Neural cell (in vitro differentiated cells): ENCODE measurements around the gene CYP2W1.

Source experiments
- POLR2AphosphoS5 ChIP-seq: IDR thresholded peaks from 2 replicates; pipeline ENCODE4 v1.6.1; 2012
- TF ChIP-seq, protein P1 (sequence below): fragments of 450-650 bp; IDR thresholded peaks from 2 replicates; pipeline ENCODE4 v1.5.1; 2014; ENCODE audit warnings: antibody characterized with exemption, mild to moderate bottlenecking, moderate library complexity; ENCODE audit not compliant: poor library complexity, severe bottlenecking
- TF ChIP-seq, protein P2 (sequence below): IDR thresholded peaks from 2 replicates; pipeline ENCODE4 v1.6.1; 2012; ENCODE audit warnings: borderline replicate concordance

- TF ChIP-seq, protein P1, sequence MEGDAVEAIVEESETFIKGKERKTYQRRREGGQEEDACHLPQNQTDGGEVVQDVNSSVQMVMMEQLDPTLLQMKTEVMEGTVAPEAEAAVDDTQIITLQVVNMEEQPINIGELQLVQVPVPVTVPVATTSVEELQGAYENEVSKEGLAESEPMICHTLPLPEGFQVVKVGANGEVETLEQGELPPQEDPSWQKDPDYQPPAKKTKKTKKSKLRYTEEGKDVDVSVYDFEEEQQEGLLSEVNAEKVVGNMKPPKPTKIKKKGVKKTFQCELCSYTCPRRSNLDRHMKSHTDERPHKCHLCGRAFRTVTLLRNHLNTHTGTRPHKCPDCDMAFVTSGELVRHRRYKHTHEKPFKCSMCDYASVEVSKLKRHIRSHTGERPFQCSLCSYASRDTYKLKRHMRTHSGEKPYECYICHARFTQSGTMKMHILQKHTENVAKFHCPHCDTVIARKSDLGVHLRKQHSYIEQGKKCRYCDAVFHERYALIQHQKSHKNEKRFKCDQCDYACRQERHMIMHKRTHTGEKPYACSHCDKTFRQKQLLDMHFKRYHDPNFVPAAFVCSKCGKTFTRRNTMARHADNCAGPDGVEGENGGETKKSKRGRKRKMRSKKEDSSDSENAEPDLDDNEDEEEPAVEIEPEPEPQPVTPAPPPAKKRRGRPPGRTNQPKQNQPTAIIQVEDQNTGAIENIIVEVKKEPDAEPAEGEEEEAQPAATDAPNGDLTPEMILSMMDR: no peak
- no peak for TF ChIP-seq POLR2AphosphoS5
- TF ChIP-seq, protein P2, sequence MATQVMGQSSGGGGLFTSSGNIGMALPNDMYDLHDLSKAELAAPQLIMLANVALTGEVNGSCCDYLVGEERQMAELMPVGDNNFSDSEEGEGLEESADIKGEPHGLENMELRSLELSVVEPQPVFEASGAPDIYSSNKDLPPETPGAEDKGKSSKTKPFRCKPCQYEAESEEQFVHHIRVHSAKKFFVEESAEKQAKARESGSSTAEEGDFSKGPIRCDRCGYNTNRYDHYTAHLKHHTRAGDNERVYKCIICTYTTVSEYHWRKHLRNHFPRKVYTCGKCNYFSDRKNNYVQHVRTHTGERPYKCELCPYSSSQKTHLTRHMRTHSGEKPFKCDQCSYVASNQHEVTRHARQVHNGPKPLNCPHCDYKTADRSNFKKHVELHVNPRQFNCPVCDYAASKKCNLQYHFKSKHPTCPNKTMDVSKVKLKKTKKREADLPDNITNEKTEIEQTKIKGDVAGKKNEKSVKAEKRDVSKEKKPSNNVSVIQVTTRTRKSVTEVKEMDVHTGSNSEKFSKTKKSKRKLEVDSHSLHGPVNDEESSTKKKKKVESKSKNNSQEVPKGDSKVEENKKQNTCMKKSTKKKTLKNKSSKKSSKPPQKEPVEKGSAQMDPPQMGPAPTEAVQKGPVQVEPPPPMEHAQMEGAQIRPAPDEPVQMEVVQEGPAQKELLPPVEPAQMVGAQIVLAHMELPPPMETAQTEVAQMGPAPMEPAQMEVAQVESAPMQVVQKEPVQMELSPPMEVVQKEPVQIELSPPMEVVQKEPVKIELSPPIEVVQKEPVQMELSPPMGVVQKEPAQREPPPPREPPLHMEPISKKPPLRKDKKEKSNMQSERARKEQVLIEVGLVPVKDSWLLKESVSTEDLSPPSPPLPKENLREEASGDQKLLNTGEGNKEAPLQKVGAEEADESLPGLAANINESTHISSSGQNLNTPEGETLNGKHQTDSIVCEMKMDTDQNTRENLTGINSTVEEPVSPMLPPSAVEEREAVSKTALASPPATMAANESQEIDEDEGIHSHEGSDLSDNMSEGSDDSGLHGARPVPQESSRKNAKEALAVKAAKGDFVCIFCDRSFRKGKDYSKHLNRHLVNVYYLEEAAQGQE: no peak
These were observed 7.5 kb downstream of the CYP2W1 start for GRCh38 chr7:990352-990932.
